GM18520 (cell line): ENCODE measurements around the gene CRYZL1.

Experiments
- ATAC-seq: cut with Tn5 transposase; IDR thresholded peaks from one replicate; pipeline ENCODE4 v1.9.1; 2021; ENCODE audit not compliant: unreplicated experiment

CRYZL1 gene

GRCh38 chr21:33542640-33543504 is 98.7 kb downstream of the CRYZL1 start, which contains the start of gene SON:
SON (plus strand) TSS chr21:33543038; CDS start chr21:33543093, 55 bp downstream.
- peak; percentile 90 for ATAC-seq

- ATAC-seq: peak; percentile 33
These were observed 99.5 kb downstream of the CRYZL1 start, which contains the start of gene GART for GRCh38 chr21:33541756-33542639. GART (minus strand) TSS chr21:33542117; CDS start chr21:33539315, 2,802 bp downstream.

- no peak for ATAC-seq
These were observed 100.3 kb downstream of the CRYZL1 start for GRCh38 chr21:33541105-33541711.

- ATAC-seq: no peak
These were observed 100.8 kb downstream of the CRYZL1 start for GRCh38 chr21:33540711-33541104.

- ATAC-seq: no peak
These were observed 101.9 kb downstream of the CRYZL1 start for GRCh38 chr21:33539616-33540015.
